Endothelial cell (in vitro differentiated cells): ENCODE results near the gene CEBPB. TPM values are rescaled to one million over a fixed set of nuclear protein-coding genes. Genes with fewer than 3 reads are reported as not detected.

ENCODE experiments used
- DNase-seq: peaks from one replicate; pipeline ENCODE4 v3.0.0; 2021; ENCODE audit warnings: low spot score
- H3K27ac Mint-ChIP-seq: one replicate; pipeline ENCODE4 v1.8.0; 2021; ENCODE audit warnings: mixed read lengths, inconsistent platforms; ENCODE audit not compliant: unreplicated experiment
- H3K27me3 Mint-ChIP-seq: one replicate; pipeline ENCODE4 v1.8.0; 2021; ENCODE audit warnings: mild to moderate bottlenecking, moderate library complexity, mixed read lengths, inconsistent platforms; ENCODE audit not compliant: unreplicated experiment
- H3K36me3 Mint-ChIP-seq: one replicate; pipeline ENCODE4 v1.8.0; 2021; ENCODE audit warnings: mild to moderate bottlenecking, low read depth, mixed read lengths, inconsistent platforms; ENCODE audit not compliant: unreplicated experiment
- H3K4me1 Mint-ChIP-seq: one replicate; pipeline ENCODE4 v1.8.0; 2021; ENCODE audit warnings: mild to moderate bottlenecking, mixed read lengths, inconsistent platforms; ENCODE audit not compliant: unreplicated experiment
- H3K4me3 Mint-ChIP-seq: one replicate; pipeline ENCODE4 v1.8.0; 2021; ENCODE audit warnings: mild to moderate bottlenecking, mixed read lengths, inconsistent platforms; ENCODE audit not compliant: unreplicated experiment
- H3K9me3 Mint-ChIP-seq: one replicate; pipeline ENCODE4 v1.8.0; 2021; ENCODE audit warnings: mixed read lengths, inconsistent platforms; ENCODE audit not compliant: unreplicated experiment
- total RNA-seq: library from RNA; stranded (reverse); fragmentation: NEBNext Ultra II Directional; extraction: Animal tissue kit (Norgen Biotek cat#: 25700); gene quantifications from one replicate; pipeline ENCODE4 v1.2.1, GENCODE V29; 2021; ENCODE audit not compliant: unreplicated experiment
- TF ChIP-seq, protein P1 (sequence below): fragments of 200-600 bp; sonication (generic); IDR thresholded peaks from one replicate; pipeline ENCODE4 v1.5.0; 2021; ENCODE audit warnings: antibody characterized with exemption; ENCODE audit not compliant: unreplicated experiment

CEBPB gene
- total RNA-seq, 1 donor from 2014 or later: 28.1 TPM

DNA sequence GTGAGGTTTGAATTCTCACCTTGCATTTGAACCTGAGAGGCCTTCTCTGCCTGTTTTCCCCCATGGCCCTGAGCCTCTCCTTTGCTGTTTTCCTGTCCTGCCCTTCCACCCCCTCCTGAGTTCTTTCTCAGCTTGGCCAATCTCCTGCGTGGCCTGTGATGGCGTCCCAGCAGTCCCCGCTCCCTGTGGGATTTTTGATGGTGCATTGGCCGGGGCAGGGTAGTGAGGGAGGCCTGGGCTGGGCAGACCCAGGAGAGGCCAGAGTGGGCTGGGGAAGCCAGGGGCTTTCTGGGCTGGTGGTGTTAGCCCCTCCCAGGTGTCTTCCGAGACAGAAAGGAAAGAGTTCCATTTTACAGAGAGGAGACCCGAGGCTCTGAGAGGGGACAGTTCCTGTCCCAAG is 6.3 kb downstream of the CEBPB start:
- H3K27ac Mint-ChIP-seq: no peak overlapping the region
- peaks cover 23% of the 10 kb centered on the region for H3K4me1 Mint-ChIP-seq
- H3K36me3 Mint-ChIP-seq: peaks cover 4% of the 10 kb centered on the region
- H3K9me3 Mint-ChIP-seq: no peaks in the 10 kb centered on the region
- TF ChIP-seq, protein P1, sequence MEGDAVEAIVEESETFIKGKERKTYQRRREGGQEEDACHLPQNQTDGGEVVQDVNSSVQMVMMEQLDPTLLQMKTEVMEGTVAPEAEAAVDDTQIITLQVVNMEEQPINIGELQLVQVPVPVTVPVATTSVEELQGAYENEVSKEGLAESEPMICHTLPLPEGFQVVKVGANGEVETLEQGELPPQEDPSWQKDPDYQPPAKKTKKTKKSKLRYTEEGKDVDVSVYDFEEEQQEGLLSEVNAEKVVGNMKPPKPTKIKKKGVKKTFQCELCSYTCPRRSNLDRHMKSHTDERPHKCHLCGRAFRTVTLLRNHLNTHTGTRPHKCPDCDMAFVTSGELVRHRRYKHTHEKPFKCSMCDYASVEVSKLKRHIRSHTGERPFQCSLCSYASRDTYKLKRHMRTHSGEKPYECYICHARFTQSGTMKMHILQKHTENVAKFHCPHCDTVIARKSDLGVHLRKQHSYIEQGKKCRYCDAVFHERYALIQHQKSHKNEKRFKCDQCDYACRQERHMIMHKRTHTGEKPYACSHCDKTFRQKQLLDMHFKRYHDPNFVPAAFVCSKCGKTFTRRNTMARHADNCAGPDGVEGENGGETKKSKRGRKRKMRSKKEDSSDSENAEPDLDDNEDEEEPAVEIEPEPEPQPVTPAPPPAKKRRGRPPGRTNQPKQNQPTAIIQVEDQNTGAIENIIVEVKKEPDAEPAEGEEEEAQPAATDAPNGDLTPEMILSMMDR: no peak
- DNase-seq: no peak
- H3K4me3 Mint-ChIP-seq: no peak overlapping the region
- H3K27me3 Mint-ChIP-seq: no peaks in the 10 kb centered on the region

DNA sequence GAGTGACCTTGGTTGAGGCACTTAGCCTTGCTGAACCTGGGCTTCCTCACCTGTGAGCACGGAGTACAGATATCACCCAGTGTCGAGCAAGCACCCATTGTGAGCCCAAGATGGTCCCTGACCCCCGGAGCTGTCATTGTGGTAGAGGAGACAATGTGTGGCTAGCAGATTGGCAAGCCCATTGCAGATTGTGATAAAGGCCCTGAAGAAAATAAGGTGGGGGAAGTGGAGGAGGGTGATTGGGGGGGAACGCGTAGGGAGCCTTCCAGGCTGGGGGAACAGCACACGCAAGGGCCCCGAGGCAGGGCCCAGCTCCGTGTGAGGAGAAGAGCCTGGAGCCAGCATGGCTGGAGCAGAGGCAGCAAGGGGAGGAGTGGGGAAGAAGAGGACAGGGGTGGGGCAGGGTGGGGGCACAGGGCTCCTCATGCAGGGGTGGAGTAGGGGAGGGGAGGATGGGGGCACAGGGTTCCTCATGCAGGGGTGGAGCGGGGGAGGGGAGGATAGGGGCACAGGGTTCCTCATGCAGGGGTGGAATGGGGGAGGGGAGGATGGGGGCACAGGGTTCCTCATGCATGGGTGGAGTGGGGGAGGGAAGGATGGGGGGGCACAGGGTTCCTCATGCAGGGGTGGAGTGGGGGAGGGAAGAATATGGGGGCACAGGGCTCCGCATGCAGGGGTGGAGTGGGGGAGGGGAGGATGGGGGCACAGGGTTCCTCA is 7.0 kb downstream of the CEBPB start:
- H3K27me3 Mint-ChIP-seq: no peaks in the 10 kb centered on the region
- H3K4me3 Mint-ChIP-seq: no peak overlapping the region
- no peaks in the 10 kb centered on the region for H3K9me3 Mint-ChIP-seq
- H3K4me1 Mint-ChIP-seq: peaks cover 19% of the 10 kb centered on the region
- TF ChIP-seq, protein P1: no peak
- no peak for DNase-seq
- H3K27ac Mint-ChIP-seq: no peak overlapping the region
- H3K36me3 Mint-ChIP-seq: no peaks in the 10 kb centered on the region

DNA sequence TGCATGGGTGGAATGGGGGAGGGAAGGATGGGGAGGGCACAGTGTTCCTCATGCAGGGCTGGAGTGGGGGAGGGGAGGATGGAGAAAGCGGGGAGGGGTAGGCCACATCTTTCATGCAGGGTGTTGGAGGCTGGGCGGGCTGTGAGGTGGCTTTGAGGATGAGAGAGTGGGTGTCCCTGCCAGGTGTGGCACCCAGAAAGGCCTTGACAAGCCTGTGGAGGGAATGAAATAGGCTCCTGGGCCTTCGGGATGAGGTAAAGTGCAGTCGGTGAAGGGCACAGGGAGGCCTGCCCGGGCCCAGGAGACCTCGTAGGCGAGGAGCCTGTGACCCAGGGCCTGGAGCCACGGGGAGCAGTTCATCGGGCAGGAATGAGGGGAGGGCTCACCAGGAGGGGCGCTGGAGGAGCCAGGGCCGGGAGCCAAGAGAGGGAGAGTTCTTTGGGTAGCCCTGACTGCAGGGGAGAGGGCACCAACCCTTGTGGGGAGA is 7.6 kb downstream of the CEBPB start:
- H3K9me3 Mint-ChIP-seq: no peaks in the 10 kb centered on the region
- TF ChIP-seq, protein P1: no peak
- DNase-seq: no peak
- no peak overlapping the region for H3K4me3 Mint-ChIP-seq
- peaks cover 13% of the 10 kb centered on the region for H3K4me1 Mint-ChIP-seq
- H3K36me3 Mint-ChIP-seq: no peaks in the 10 kb centered on the region
- no peak overlapping the region for H3K27ac Mint-ChIP-seq
- no peaks in the 10 kb centered on the region for H3K27me3 Mint-ChIP-seq

DNA sequence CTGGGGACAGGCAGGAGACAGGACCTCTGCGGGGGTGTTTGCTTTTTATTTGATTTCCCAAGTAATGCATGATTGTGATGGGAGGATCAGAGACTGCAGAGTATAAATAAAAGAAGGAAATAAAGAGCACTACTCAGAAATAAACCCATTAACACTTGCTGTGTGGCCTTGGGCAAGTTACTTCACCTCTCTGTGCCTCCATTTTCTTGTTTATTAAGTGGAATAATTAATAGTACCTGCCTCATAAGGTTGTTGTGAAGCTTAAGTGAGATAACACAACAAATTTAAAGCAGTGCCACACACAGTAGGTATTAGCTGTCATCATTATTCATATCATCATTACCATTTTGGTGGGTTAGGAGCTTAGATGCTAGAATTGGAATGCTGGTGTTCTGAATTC is 8.1 kb downstream of the CEBPB start:
- Mint-ChIP-seq H3K4me3 (no peak overlapping the region), H3K27me3 (no peaks in the 10 kb centered on the region), H3K36me3 (peaks cover 3% of the 10 kb centered on the region), H3K9me3 (peaks cover 4% of the 10 kb centered on the region), H3K27ac (no peak overlapping the region), H3K4me1 (peaks cover 8% of the 10 kb centered on the region)
- TF ChIP-seq, protein P1: no peak
- DNase-seq: no peak

DNA sequence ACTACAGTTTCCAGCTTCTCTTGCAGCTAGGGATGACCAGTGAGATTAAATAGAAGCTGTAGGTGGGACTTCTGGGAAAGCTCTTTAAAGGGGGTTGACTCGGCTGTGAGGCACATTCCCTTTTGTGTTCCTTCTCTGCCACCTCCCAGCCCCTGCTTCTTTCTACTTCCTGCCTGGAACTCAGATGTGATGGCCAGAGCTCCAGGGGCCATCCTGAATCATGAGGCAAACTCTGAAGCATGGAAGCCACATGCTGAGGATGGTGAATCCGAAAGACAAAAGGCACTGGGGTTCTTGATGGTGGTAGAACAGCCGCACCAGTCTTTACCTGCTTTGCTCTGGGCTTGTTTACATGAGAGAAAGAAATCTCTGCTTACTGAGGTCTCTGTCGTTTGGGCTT is 9.1 kb downstream of the CEBPB start:
- H3K4me1 Mint-ChIP-seq: peaks cover 5% of the 10 kb centered on the region
- no peaks in the 10 kb centered on the region for H3K27me3 Mint-ChIP-seq
- no peak overlapping the region for H3K4me3 Mint-ChIP-seq
- DNase-seq: no peak
- TF ChIP-seq, protein P1: no peak
- peaks cover 4% of the 10 kb centered on the region for H3K9me3 Mint-ChIP-seq
- peaks cover 3% of the 10 kb centered on the region for H3K36me3 Mint-ChIP-seq
- H3K27ac Mint-ChIP-seq: no peak overlapping the region
